ENCODE data around the gene FNDC3B.

The FNDC3B gene

DNA sequence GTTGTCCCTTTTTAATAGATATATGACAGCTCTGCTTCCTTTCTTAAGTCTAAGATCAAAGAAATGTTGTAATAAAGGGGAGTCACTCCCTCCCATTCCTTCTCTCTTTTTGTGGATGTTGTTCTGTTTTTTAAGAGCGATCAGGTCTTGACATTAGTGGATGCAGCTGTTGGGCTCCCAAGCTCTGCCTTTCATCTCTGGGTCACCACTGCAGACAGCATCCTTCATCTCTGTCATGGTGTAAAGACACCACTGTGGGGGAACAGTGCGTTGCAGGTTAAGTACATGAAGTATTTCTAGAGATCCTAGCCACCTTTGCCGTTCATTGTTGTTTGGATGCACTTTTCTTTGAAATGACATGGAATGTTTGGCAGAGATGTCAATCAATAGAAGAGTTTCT is 17.7 kb downstream of the FNDC3B start:
- no peak for DNase-seq

DNA sequence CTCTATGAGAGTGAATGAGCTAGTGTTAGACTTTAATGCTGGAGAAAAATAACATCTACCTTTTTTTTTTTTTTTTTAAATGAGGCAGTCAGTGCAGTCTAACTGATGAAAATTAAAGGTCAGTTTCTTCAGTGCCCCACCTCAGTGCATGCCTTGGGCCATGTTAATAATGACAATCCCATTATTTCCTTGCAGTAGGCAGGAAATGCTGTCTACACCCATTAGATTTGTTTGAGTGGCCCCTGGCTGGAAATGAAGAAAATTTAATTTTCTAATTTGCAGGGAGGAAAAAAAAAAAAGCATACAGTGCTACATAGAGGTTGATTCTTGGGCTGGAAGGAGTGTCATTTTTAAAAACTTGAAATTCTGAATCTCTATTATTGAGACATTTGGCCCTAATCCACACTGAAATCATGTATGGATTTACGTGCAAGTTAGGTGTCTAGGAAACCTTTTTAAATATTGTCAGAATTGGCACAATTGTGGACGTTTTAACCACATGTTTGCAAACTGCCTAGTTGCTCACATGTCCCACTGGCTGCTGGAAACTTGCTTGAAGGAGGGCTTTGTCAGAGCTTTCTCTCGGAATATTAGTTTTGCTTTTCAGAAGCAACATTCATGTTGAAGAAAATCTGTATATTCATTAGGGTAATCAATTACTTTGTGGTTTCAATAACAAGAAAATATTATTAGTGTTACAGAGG is 18.4 kb downstream of the FNDC3B start:
- DNase-seq, result no peak

DNA sequence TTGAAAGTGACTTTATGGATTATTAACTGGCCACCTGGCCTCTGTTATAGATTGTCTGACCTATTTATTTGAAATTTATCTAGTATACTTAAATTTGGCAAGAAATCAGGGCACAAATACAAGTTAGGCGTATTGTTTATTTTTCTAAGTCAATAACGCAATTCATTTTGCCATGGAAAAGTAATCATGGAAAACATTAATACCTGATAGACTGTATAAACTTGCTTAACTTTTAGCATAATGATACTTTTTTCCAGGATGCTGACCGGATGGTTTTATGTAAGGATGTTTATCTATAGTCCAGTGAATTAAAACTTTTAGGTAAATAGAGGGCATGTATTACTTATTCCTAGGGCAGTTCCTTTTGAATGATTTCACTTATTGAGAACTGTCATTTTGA is 20.2 kb downstream of the FNDC3B start:
- no peak for DNase-seq

DNA sequence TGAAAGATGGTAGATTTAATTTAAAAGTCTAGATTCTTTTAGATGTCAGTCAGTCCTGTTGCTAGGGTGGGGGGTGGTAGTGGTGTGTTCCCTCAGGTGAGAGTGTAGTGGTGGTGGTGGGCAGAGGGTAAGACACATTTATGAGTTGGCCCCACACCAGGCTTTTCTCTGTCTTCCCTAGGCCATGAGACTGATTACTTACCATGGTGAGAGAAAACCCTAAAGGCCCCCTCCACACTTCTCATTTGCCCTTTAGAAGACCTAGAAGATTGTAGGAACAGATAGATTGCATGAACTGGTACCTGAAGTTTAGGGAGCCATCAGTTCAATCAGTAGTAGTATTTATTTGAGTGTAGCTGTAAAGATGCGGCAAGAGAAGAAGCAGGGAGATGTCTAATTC is 20.9 kb downstream of the FNDC3B start:
- no peak for DNase-seq

DNA sequence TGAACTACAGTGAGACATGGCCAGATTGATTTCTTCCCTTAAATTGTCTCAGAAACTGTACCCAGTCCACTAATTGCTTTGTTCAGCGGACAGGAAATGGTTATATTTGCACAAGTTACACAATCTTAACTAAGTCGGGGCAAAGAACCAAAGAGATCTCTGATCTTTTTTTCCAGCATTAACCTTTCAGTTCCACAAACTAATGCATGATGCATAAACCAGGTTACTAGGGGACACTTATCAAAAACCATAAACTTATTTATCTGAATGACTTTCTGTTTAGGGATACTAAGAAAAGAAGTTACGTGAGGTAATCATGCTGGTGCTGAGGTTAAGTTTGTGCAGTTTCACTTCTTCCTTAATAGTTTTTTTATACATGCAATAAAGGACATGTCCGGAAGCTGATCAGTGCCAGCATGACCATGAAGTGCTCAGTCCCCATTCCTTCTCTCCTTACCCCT is 22.4 kb downstream of the FNDC3B start:
- DNase-seq, result no peak

DNA sequence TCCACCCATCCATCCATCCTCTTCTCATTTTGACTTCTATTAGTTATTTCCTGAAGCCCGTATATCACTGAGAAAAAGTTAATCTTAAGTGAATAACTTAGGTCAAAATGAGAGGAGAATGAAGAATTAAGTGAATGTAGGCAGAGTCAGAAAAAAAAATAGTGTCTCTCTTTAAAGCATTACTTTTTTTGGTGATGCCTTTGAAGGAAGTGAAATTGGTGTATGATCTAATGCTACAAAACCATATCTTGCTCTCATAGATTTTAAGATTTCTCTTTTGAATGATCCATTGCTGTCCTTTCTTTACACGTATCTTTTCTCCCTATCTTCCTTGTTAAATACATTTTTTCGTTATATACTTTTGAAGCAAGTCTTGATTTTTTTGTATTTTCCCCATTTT is 23.4 kb downstream of the FNDC3B start:
- DNase-seq, result no peak

DNA sequence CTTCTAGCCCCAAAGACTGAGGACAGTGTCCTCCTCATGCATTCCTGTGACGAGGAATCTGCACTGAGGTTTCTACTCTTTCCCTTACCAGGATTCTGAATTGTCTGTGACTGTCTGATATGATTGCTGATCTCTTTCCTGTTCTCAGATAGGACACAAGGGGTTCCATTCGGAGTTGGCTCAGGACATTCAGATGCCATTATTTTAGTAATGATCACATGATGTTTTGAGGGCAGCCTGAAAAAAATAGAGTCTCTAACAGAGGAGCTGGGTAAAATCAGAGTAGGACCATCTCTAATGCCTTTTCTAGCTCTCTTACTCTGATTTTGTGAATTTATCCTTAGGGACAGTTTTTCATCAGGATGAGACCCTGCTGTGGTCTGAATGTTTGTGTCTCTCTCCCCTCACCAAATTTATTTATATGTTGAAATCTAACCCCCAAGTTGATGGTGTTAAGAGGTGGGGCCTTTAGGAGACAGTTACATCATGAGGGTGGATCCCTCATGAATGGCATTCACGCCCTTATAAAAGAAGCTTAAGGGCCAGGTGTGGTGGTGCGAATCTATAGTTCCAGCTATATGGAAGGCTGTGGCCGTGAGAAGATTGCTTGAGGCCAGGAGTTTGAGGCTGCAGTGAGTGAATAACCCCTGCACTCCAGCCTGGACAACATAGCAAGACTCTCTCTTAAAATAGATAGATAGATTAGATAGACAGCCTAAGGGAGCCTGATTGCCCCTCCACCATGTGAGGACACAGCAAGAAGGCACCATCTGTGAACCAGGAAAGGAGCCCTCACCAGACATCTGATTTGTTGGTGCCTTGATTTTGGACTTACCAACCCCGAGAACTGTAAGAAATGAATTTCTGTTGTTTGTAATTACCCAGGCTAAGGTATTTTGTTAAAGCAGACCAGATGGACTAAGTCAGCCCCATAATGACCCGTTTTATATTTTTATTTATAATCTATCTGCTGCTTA is 24.4 kb downstream of the FNDC3B start:
- no peak for DNase-seq

DNA sequence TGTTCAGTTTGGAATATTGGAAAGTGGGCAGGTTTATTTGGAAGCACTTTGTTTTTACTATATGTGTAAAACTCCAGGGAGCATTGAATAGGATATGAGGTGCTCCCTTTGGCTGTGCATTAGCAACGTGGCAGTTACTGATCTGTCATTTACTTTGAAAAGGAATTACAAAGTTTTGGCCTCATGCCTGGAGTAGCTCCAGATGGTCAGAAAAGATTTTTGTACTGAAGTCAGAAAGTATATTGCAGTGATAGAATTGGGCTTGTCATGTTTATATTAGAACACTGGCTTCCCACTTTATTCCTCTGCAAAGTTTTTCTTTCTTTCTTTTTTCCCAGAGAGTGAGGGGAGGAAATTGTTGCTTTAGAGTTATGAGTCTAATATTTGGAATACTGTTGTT is 26.1 kb downstream of the FNDC3B start:
- no peak for DNase-seq

DNA sequence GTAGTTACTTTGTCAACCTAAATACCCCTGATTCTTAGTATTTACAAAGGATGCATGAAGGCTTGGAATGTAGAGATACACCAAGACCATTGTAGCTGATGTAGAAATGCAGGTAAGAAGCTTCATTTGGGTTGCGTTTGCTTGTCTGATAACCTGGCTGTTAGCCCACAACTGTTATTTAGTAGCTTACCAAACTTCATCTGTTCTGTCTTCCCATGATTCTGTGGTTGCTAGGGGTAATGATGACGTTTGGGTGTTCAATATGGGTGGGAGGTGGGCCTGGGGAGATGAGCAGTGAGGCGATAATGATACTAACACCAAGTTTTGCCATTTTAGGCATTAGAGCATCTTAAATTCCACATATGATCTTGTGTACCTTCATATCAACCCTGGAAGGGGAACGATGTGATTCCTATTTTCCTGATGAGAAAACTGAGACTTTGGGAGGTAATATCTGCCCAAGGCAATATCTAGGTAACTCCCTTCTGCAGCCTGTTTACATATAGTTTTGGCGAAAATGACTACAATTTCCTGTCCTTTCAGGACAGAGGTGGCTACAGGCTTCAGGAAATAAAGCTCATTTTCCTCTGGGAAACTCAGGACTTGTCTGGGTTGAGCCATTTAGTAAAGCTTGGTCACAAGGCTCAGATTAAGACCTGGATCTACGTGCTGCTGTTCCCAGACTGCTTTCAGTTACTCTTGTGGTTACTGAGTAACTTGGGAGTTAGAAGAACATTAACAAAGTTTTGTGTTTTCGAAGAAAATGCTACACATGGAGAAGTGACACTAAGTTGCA is 26.8 kb downstream of the FNDC3B start:
- no peak for DNase-seq

DNA sequence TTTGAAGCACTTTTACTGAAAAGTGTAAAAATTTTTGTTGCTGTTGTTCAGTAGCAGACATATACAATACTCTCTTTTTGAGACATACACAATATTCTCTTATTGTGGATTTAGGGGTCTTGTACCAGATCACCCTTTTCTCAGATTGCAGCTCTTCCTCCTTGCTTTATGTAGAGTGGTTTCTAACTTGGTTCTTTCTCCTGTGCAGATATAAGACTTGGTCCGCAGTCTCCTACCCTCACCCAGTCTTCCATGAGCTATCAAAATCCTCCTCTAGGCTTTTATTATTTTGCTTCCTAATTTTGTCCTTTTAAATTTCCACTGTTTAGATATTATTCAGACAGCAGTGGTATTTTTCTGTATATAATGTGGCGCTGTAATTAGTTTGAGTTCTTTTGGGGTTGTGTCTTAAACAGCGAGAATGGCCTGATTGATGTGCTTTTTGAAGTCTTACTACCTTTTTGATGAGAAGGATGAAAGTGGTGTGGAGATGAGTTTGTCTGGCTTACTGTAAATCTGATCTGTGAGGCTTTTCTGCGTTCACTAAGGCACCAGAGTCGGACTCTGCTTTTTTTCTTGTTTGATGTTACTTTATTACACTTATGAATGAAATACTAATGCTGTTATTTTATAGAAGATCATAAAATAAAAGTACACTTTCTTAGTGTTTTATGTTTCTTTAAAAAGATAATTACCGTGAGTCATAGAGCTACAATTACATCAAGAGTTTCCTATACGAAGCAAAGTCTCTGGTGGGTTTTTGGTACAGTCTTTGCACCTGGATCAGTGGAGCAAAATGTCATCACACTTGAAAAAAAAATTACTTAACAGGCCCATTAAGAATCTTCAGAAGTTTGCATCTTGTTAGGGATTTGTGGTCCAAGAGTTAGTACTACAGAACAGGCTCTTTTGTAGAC is 27.8 kb downstream of the FNDC3B start:
- DNase-seq, result no peak

DNA sequence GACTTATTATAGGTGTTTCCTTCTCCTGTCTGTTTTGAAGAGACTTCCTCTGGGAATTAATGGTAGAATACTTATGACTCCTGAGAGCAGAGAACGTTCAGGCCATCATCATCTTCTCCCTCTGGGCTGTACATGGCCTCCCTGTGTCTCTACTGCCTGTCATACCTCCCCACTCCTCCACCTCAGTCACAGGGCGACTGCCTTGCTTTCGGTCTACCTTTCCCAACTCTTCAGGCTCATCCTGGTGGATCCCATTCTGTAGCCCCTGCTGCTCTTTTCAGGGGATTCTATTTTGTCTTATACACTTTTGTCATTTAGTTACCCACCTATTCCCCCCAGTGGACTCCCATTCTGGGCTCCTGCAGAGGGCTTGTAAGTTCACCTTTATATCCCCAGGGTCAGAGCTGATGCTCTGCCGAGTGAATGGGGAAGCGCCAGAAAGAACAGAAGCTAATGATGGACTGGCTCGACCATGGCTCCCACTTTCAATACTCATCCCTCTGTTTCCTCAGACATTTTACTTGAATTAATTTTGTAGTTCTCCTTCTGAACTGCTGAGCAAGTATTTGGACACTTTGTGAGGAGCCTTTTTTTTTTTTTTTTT is 28.6 kb downstream of the FNDC3B start:
- DNase-seq, result no peak

DNA sequence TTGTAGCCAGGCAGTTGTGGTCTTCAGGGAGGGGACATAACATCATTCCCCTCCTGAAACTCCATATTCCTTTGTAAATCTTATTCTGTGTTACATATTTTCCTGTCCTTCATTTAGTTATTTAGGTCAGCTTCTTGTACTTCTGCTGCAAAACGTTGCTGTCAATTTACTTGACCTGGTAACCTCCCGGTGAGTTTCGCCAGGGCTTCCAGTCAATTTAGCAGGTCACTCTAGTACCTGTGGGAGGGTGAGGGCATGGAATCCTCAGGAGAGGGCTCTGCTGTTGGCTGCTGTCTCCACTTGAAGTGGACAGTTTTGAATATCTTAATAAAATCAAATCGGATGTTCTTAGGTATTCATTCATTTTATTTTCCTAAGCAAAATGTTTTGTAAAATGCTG is 29.6 kb downstream of the FNDC3B start:
- no peak for DNase-seq

DNA sequence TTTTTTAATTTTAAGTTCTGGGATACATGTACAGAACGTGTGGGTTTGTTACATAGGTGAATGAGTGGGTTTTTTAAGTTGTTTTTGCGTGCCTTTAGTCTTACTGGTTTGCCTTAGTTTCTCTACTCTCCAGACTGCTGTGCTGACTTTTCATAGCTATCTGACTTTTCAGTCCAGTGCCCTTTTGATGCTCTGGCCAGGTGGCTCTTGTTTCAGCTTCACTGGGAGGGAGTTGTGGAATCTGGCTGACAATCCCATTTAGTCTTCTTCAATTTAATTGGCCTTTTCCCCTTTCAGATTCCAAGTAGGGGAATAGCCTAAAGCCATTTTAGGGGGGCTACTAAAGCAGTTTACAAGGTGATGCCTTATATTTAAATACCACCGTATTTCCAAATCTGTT is 30.1 kb downstream of the FNDC3B start:
- DNase-seq, result no peak

DNA sequence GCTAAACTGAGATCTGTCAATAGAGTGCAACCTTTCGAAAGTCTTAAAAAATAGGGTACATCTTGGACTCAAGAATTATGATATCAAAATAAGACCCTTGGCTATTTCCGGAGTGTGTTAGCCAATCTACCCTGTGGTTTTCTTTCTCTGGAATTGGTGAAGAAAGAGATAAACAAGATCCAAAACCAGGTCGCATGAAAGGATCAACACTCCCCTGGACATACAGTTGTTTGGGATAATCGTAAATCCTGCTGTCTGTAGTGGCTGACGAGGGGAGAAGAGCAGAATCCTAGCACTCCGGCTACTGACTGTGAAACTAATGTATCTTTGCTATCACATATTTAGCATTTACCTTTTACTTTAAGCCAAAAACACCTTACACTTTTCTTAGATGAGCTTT is 30.9 kb downstream of the FNDC3B start:
- DNase-seq, result no peak

DNA sequence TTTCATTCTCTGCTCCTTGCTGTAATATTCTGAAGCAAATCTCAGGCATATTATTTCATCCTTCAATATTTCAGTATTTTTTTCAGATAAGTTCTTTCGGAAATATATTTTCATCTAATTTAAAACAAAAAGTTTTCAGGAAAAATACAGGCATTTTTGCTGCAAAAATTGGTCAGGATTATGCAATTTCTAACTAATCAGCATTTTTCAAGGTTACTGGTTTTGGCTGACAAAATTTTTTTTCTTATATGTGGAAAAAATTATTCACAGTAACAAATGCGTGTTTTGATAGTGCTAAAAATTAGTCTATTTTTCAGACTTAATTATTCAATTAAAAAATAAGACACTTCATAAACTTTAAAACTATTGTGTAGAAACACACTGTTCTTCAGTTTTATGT is 31.4 kb downstream of the FNDC3B start:
- no peak for DNase-seq

DNA sequence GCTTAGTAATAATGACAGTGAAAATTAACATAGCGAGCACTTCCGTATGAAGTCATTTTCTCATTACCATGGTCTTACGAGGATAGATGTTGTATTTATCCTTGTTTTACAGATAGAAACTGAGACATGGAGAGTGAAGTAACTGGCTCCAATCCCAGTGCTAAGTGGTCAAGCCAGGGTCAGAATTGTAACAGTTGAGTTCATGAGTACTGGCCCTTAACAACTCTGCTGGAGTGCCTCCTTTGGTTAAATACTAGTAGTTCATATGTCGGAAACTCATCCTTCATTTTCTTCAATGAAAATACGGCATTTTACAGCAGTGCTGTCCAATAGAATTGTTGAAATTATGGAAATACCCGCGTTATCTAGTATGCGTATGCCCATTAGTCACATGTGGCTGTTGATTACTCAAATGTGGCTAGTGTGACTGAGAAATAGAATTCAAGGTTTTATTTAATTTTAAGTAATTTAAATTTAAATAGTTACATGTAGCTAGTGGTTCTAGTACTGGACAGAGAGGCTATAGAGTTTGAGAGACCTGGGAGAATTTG is 32.5 kb downstream of the FNDC3B start:
- DNase-seq, result no peak

DNA sequence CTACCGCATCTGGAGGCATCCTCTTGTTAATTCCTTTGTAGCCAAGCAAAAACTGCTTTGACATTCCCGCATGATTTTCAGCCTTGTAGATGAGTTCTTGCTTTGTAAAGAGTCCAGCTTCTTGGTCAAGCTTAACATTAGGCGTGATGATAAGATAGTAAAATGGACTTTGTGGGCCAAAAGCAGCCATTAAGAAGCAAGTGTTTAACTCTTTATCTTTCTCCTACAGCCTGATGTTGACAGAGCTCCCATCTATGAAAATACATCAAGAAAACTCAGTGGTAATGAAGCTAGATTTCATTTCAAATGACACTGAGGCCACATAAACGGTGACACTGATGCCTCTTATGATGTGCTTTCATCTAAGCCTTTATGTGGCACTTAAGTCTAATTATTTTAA is 33.2 kb downstream of the FNDC3B start:
- DNase-seq, result no peak

DNA sequence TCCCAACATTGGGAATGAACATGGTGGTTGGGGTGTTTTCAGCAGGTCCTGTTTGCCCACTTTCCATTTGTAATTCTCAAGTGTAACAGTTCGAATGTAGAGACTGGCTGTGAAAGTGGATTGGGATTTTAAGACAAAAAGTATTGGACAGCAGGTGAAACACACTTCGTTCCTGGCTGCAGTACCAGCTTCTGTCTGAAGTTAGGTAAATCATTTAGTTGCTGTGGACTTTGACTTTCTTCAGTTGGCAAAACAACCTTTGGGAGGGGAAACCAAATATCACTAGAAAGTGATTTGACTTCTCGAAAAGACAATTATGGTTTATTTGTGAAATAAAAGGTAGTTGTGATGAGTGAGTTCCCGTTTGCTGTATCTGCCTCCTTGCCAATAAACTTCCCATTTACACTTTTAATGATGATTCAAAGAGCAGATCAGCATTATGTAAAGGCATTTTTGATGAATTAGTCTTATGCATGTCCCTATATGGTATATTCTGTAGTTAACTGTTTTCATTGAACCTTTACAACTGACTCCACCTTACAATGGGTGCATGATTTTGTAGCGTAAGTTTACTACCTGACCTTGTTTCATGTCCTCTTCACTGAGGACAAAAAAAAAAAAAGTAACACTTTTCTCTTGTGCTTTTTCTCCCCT is 34.0 kb downstream of the FNDC3B start:
- DNase-seq, result no peak

DNA sequence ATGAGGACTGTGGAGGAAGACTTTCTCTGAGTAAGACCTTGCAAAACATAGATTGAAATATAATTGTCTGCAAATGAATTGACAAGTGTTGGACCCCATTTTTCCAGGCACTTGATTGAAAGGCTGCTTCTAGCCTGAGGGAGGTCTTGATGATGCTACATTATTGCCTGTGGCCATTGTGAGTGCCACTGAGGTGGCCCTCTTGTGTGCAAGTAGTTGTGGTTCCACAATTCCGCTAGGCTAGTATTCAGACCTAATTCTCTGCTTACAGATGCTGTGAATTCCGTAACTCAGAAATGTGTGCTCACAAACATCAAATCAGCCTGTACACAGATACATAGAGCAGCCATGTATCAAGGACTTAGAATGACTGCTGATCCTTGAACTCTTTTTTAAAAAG is 34.7 kb downstream of the FNDC3B start:
- DNase-seq, result no peak

DNA sequence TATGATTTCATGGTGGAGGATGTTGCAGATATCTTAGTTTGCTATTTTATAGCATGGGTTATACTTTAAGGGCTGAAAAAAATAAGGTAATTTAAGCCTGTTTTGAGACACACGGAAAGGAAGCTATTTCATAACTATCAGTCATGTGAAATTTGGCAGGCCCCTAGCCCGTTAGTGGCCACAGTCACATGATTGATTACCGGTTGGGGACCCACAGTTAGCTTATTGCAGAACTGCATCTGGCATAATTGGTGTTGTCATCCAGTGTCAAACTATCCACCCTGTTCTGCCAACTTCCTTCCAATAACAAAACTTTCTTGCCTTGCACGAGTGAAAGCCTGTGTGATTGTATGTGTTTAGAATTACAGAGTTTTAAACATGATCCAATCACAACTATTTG is 35.2 kb downstream of the FNDC3B start:
- DNase-seq, result no peak

DNA sequence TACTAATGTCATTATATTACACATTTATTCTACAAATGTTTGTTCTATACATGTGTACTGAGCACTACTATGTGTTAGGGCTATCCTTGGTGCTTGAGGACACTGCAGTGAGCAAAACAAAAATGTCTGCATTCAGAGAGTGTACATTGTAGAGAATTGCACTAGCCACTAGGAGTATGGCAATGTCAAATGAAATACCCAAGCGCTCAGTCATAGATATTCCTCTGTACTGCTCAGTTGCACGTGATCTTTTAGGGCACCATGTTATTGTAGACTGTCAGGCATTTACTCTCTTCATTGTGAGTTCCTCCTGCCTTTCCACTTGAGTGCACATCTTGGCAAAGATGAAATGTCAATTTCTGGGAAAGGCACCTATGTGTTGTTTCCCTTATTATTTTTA is 36.8 kb downstream of the FNDC3B start:
- no peak for DNase-seq

All from stimulated activated CD4-positive, alpha-beta T cell treated with anti-CD3 and anti-CD28 coated beads, Interleukin-4, amount 100 ng/mL, for 4 hours (primary cell).